ENCODE data around the gene SYNM. TPM values are rescaled to one million over a fixed set of nuclear protein-coding genes. Genes with fewer than 3 reads are reported as not detected.

SYNM gene
- total and polyA plus RNA-seq, 2 experiments from 2014 or later = 0.74 to 3.5 TPM

GRCh38 chr15:99057697-99058420 lies 47.0 kb upstream of the SYNM start:
- H3K36me3 Mint-ChIP-seq (ENCODE audit: low read depth) = no peaks in the 10 kb centered on the region

More at GRCh38 chr15:99057697-99058420, 47.0 kb upstream of the SYNM start:
- peak overlapping the region; percentile 77 for H3K4me3 Mint-ChIP-seq
- peak overlapping the region; percentile 57 for H3K4me3 ChIP-seq
- ATAC-seq (no peak), DNase-seq (ENCODE audit: low spot score) (no peak)
- H2AFZ ChIP-seq = peak overlapping the region; percentile 72
- no peak for TF ChIP-seq NANOG (IDR thresholded peaks at IDR 0.05; ENCODE audit: borderline replicate concordance)
- TF ChIP-seq JUNB (IDR thresholded peaks at IDR 0.05; ENCODE audit: unreplicated experiment) = no peak
- no peak for TF ChIP-seq ZNF331 (CRISPR knock-in tag; IDR thresholded peaks at IDR 0.05; ENCODE audit: low read depth)
- TF ChIP-seq, protein P1, sequence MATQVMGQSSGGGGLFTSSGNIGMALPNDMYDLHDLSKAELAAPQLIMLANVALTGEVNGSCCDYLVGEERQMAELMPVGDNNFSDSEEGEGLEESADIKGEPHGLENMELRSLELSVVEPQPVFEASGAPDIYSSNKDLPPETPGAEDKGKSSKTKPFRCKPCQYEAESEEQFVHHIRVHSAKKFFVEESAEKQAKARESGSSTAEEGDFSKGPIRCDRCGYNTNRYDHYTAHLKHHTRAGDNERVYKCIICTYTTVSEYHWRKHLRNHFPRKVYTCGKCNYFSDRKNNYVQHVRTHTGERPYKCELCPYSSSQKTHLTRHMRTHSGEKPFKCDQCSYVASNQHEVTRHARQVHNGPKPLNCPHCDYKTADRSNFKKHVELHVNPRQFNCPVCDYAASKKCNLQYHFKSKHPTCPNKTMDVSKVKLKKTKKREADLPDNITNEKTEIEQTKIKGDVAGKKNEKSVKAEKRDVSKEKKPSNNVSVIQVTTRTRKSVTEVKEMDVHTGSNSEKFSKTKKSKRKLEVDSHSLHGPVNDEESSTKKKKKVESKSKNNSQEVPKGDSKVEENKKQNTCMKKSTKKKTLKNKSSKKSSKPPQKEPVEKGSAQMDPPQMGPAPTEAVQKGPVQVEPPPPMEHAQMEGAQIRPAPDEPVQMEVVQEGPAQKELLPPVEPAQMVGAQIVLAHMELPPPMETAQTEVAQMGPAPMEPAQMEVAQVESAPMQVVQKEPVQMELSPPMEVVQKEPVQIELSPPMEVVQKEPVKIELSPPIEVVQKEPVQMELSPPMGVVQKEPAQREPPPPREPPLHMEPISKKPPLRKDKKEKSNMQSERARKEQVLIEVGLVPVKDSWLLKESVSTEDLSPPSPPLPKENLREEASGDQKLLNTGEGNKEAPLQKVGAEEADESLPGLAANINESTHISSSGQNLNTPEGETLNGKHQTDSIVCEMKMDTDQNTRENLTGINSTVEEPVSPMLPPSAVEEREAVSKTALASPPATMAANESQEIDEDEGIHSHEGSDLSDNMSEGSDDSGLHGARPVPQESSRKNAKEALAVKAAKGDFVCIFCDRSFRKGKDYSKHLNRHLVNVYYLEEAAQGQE (IDR thresholded peaks at IDR 0.05; ENCODE audit: unreplicated experiment) = no peak
- no peak for TF ChIP-seq CREB1 (CRISPR knock-in tag; IDR thresholded peaks at IDR 0.05; ENCODE audit: low read depth)
- TF ChIP-seq ZNF114 (CRISPR knock-in tag; IDR thresholded peaks at IDR 0.05) = no peak
- TF ChIP-seq, protein P2, sequence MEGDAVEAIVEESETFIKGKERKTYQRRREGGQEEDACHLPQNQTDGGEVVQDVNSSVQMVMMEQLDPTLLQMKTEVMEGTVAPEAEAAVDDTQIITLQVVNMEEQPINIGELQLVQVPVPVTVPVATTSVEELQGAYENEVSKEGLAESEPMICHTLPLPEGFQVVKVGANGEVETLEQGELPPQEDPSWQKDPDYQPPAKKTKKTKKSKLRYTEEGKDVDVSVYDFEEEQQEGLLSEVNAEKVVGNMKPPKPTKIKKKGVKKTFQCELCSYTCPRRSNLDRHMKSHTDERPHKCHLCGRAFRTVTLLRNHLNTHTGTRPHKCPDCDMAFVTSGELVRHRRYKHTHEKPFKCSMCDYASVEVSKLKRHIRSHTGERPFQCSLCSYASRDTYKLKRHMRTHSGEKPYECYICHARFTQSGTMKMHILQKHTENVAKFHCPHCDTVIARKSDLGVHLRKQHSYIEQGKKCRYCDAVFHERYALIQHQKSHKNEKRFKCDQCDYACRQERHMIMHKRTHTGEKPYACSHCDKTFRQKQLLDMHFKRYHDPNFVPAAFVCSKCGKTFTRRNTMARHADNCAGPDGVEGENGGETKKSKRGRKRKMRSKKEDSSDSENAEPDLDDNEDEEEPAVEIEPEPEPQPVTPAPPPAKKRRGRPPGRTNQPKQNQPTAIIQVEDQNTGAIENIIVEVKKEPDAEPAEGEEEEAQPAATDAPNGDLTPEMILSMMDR (conservative IDR thresholded peaks at IDR 0.05; ENCODE audit: low read depth in 2 of 2) = no peak
- no peak for TF ChIP-seq POLR2AphosphoS5 (IDR thresholded peaks at IDR 0.05; ENCODE audit: low read depth)
- no peak for TF ChIP-seq ZNF462 (CRISPR knock-in tag; IDR thresholded peaks at IDR 0.05)
- H3K4me2 ChIP-seq = peak overlapping the region; percentile 83
- H3K4me1 ChIP-seq (ENCODE audit: insufficient read depth) = peaks cover 4% of the 10 kb centered on the region; the same call in 1 of the 2 replicates
- no peak overlapping the region for H3K27ac ChIP-seq (ENCODE audit: low read depth)
- H3K27me3 Mint-ChIP-seq (ENCODE audit: insufficient read depth, low read depth, poor library complexity) = peaks cover 6% of the 10 kb centered on the region
- no peak overlapping the region for H3K27ac Mint-ChIP-seq
- H3K9me2 ChIP-seq (ENCODE audit: insufficient read depth) = 0 out of 2 replicates have a peak, but pooled peaks cover 3% of the 10 kb centered on the region
- H3K79me2 ChIP-seq (replicated peaks; ENCODE audit: insufficient read depth) = no peaks in the 10 kb centered on the region
- H3K9me3 Mint-ChIP-seq = no peaks in the 10 kb centered on the region
- H4K20me1 ChIP-seq (replicated peaks; ENCODE audit: insufficient read depth) = no peaks in the 10 kb centered on the region
- no peaks in the 10 kb centered on the region for H3K36me3 ChIP-seq (ENCODE audit: insufficient read depth)
- 0 out of 2 replicates have a peak, but pooled peaks cover 14% of the 10 kb centered on the region for H3K27me3 ChIP-seq (ENCODE audit: insufficient read depth)
- H3F3A ChIP-seq (replicated peaks; ENCODE audit: low read depth) = peaks cover 5% of the 10 kb centered on the region; the same call in 1 of the 2 replicates
- H3K4me1 Mint-ChIP-seq = peaks cover 7% of the 10 kb centered on the region; the same call in 1 of the 3 replicates
